ENCODE measurements around the gene TMEM221. TPM values are rescaled to one million over a fixed set of nuclear protein-coding genes. Genes with fewer than 3 reads are reported as not detected.

Gene TMEM221
- total and polyA plus RNA-seq, 2 donors: 0.19 to 3.2 TPM

GRCh38 chr19:17488593-17489391 lies 40.3 kb upstream of the TMEM221 start:
- H3K4me1 ChIP-seq (ENCODE audit: control insufficient read depth in 2 of 2, insufficient read depth in 2 of 2, low read length in 2 of 2): peaks cover 6 to 26% of the 10 kb centered on the region in 2 donors
- peak in 5 of 9 donors; percentile 31 to 77 (median 63) for DNase-seq (ENCODE audit: low read depth in 6 of 9, low spot score in 9 of 9)
- no peak overlapping the region for H3K27ac ChIP-seq (ENCODE audit: low read depth in 1 of 2, low read length in 1 of 2)
- WGBS: 30% methylated on average over 31 of the region's 31 CpGs
- no peaks in the 10 kb centered on the region for H3K27me3 ChIP-seq (ENCODE audit: control insufficient read depth in 2 of 2, insufficient read depth in 1 of 2, low read length in 1 of 2)
- no peak overlapping the region for H3K4me3 ChIP-seq (ENCODE audit: low read length in 2 of 2)
- H3K36me3 ChIP-seq (ENCODE audit: control insufficient read depth in 2 of 2, insufficient read depth in 2 of 2, low read length in 1 of 2): no peaks in the 10 kb centered on the region
- no peaks in the 10 kb centered on the region for H3K9me3 ChIP-seq (ENCODE audit: control insufficient read depth in 2 of 2, insufficient read depth in 1 of 2, low read length in 1 of 2)

GRCh38 chr19:17487284-17488121 lies 39.0 kb upstream of the TMEM221 start:
- DNase-seq (ENCODE audit: low read depth in 6 of 9, low spot score in 9 of 9): no peak
- H3K27ac ChIP-seq (ENCODE audit: low read depth in 1 of 2, low read length in 1 of 2): no peak overlapping the region

GRCh38 chr19:17486545-17487240 lies 38.2 kb upstream of the TMEM221 start:
- Histone ChIP-seq H3K4me3 (ENCODE audit: low read length in 2 of 2) (no peak overlapping the region), H3K27me3 (ENCODE audit: control insufficient read depth in 2 of 2, insufficient read depth in 1 of 2, low read length in 1 of 2) (no peaks in the 10 kb centered on the region), H3K4me1 (ENCODE audit: control insufficient read depth in 2 of 2, insufficient read depth in 2 of 2, low read length in 2 of 2) (peaks cover 6 to 26% of the 10 kb centered on the region in 2 donors), H3K9me3 (ENCODE audit: control insufficient read depth in 2 of 2, insufficient read depth in 1 of 2, low read length in 1 of 2) (no peaks in the 10 kb centered on the region), H3K36me3 (ENCODE audit: control insufficient read depth in 2 of 2, insufficient read depth in 2 of 2, low read length in 1 of 2) (no peaks in the 10 kb centered on the region), H3K27ac (ENCODE audit: low read depth in 1 of 2, low read length in 1 of 2) (no peak overlapping the region)
- DNase-seq (ENCODE audit: low read depth in 6 of 9, low spot score in 9 of 9): no peak
- 98% methylated on average over 58 of the region's 58 CpGs for WGBS

More at GRCh38 chr19:17487284-17488121, 39.0 kb upstream of the TMEM221 start:
- Histone ChIP-seq H3K36me3 (ENCODE audit: control insufficient read depth in 2 of 2, insufficient read depth in 2 of 2, low read length in 1 of 2) (no peaks in the 10 kb centered on the region), H3K9me3 (ENCODE audit: control insufficient read depth in 2 of 2, insufficient read depth in 1 of 2, low read length in 1 of 2) (no peaks in the 10 kb centered on the region), H3K4me1 (ENCODE audit: control insufficient read depth in 2 of 2, insufficient read depth in 2 of 2, low read length in 2 of 2) (peaks cover 6 to 26% of the 10 kb centered on the region in 2 donors), H3K27me3 (ENCODE audit: control insufficient read depth in 2 of 2, insufficient read depth in 1 of 2, low read length in 1 of 2) (no peaks in the 10 kb centered on the region), H3K4me3 (ENCODE audit: low read length in 2 of 2) (no peak overlapping the region)
- WGBS: 91% methylated on average over 18 of the region's 18 CpGs

- no peak overlapping the region for H3K4me3 ChIP-seq (ENCODE audit: low read length in 2 of 2)
- no peaks in the 10 kb centered on the region for H3K27me3 ChIP-seq (ENCODE audit: control insufficient read depth in 2 of 2, insufficient read depth in 1 of 2, low read length in 1 of 2)
- peaks cover 6 to 23% of the 10 kb centered on the region in 2 donors for H3K4me1 ChIP-seq (ENCODE audit: control insufficient read depth in 2 of 2, insufficient read depth in 2 of 2, low read length in 2 of 2)
- 98% methylated on average over 6 of the region's 6 CpGs for WGBS
- no peaks in the 10 kb centered on the region for H3K36me3 ChIP-seq (ENCODE audit: control insufficient read depth in 2 of 2, insufficient read depth in 2 of 2, low read length in 1 of 2)
- no peaks in the 10 kb centered on the region for H3K9me3 ChIP-seq (ENCODE audit: control insufficient read depth in 2 of 2, insufficient read depth in 1 of 2, low read length in 1 of 2)
- H3K27ac ChIP-seq (ENCODE audit: low read depth in 1 of 2, low read length in 1 of 2): no peak overlapping the region
- no peak for DNase-seq (ENCODE audit: low read depth in 6 of 9, low spot score in 9 of 9)
These were observed 36.2 kb upstream of the TMEM221 start for GRCh38 chr19:17484520-17485185.

GRCh38 chr19:17483605-17484002 lies 35.1 kb upstream of the TMEM221 start:
- Histone ChIP-seq H3K4me3 (ENCODE audit: low read length in 2 of 2) (no peak overlapping the region), H3K36me3 (ENCODE audit: control insufficient read depth in 2 of 2, insufficient read depth in 2 of 2, low read length in 1 of 2) (no peaks in the 10 kb centered on the region), H3K27ac (ENCODE audit: low read depth in 1 of 2, low read length in 1 of 2) (no peak overlapping the region), H3K4me1 (ENCODE audit: control insufficient read depth in 2 of 2, insufficient read depth in 2 of 2, low read length in 2 of 2) (peaks cover 4 to 12% of the 10 kb centered on the region in 2 donors), H3K9me3 (ENCODE audit: control insufficient read depth in 2 of 2, insufficient read depth in 1 of 2, low read length in 1 of 2) (no peaks in the 10 kb centered on the region), H3K27me3 (ENCODE audit: control insufficient read depth in 2 of 2, insufficient read depth in 1 of 2, low read length in 1 of 2) (no peaks in the 10 kb centered on the region)
- no peak for DNase-seq (ENCODE audit: low read depth in 6 of 9, low spot score in 9 of 9)
- WGBS: 98% methylated on average over 10 of the region's 10 CpGs

GRCh38 chr19:17482877-17483604 lies 34.6 kb upstream of the TMEM221 start:
- H3K9me3 ChIP-seq (ENCODE audit: control insufficient read depth in 2 of 2, insufficient read depth in 1 of 2, low read length in 1 of 2): no peaks in the 10 kb centered on the region
- H3K27me3 ChIP-seq (ENCODE audit: control insufficient read depth in 2 of 2, insufficient read depth in 1 of 2, low read length in 1 of 2): no peaks in the 10 kb centered on the region
- no peaks in the 10 kb centered on the region for H3K36me3 ChIP-seq (ENCODE audit: control insufficient read depth in 2 of 2, insufficient read depth in 2 of 2, low read length in 1 of 2)
- no peak overlapping the region for H3K4me3 ChIP-seq (ENCODE audit: low read length in 2 of 2)
- no peak for DNase-seq (ENCODE audit: low read depth in 6 of 9, low spot score in 9 of 9)
- peaks cover 0 to 7% of the 10 kb centered on the region in 2 donors for H3K4me1 ChIP-seq (ENCODE audit: control insufficient read depth in 2 of 2, insufficient read depth in 2 of 2, low read length in 2 of 2)
- no peak overlapping the region for H3K27ac ChIP-seq (ENCODE audit: low read depth in 1 of 2, low read length in 1 of 2)
- 91% methylated on average over 3 of the region's 3 CpGs for WGBS

- no peak for DNase-seq (ENCODE audit: low read depth in 6 of 9, low spot score in 9 of 9)
- H3K36me3 ChIP-seq (ENCODE audit: control insufficient read depth in 2 of 2, insufficient read depth in 2 of 2, low read length in 1 of 2): no peaks in the 10 kb centered on the region
- 96% methylated on average over 13 of the region's 13 CpGs for WGBS
- H3K27me3 ChIP-seq (ENCODE audit: control insufficient read depth in 2 of 2, insufficient read depth in 1 of 2, low read length in 1 of 2): no peaks in the 10 kb centered on the region
- H3K4me3 ChIP-seq (ENCODE audit: low read length in 2 of 2): no peak overlapping the region
- H3K27ac ChIP-seq (ENCODE audit: low read depth in 1 of 2, low read length in 1 of 2): no peak overlapping the region
- H3K4me1 ChIP-seq (ENCODE audit: control insufficient read depth in 2 of 2, insufficient read depth in 2 of 2, low read length in 2 of 2): no peaks in the 10 kb centered on the region
- no peaks in the 10 kb centered on the region for H3K9me3 ChIP-seq (ENCODE audit: control insufficient read depth in 2 of 2, insufficient read depth in 1 of 2, low read length in 1 of 2)
These were observed 33.5 kb upstream of the TMEM221 start for GRCh38 chr19:17481986-17482385.

- no peaks in the 10 kb centered on the region for H3K36me3 ChIP-seq (ENCODE audit: control insufficient read depth in 2 of 2, insufficient read depth in 2 of 2, low read length in 1 of 2)
- H3K9me3 ChIP-seq (ENCODE audit: control insufficient read depth in 2 of 2, insufficient read depth in 1 of 2, low read length in 1 of 2): no peaks in the 10 kb centered on the region
- 96% methylated on average over 6 of the region's 6 CpGs for WGBS
- no peaks in the 10 kb centered on the region for H3K27me3 ChIP-seq (ENCODE audit: control insufficient read depth in 2 of 2, insufficient read depth in 1 of 2, low read length in 1 of 2)
- no peaks in the 10 kb centered on the region for H3K4me1 ChIP-seq (ENCODE audit: control insufficient read depth in 2 of 2, insufficient read depth in 2 of 2, low read length in 2 of 2)
- DNase-seq (ENCODE audit: low read depth in 6 of 9, low spot score in 9 of 9): no peak
- H3K4me3 ChIP-seq (ENCODE audit: low read length in 2 of 2): no peak overlapping the region
- H3K27ac ChIP-seq (ENCODE audit: low read depth in 1 of 2, low read length in 1 of 2): no peak overlapping the region
These were observed 30.9 kb upstream of the TMEM221 start for GRCh38 chr19:17479325-17479791.

Measured in thymus (tissue), 11 donors.